Breast epithelium (tissue), 4 donors: ENCODE data around the gene MACC1. TPM values are rescaled to one million over a fixed set of nuclear protein-coding genes. Genes with fewer than 3 reads are reported as not detected.

ENCODE experiments used
- DNase-seq, 2 donors: peaks; one replicate each; pipeline ENCODE4 v3.0.0-alpha.2; 2019; ENCODE audit warnings: low spot score in 2 of 2
- H3K27ac ChIP-seq, 2 donors: fragments of 200-600 bp; sonication (generic) in 1 of 2; one replicate each; pipeline ENCODE4 v1.5.1; 2016 to 2019; ENCODE audit warnings: mild to moderate bottlenecking in 1 of 2
- H3K27me3 ChIP-seq, 2 donors: fragments of 200-600 bp; sonication (generic) in 1 of 2; one replicate each; pipeline versions ENCODE4 v1.5.1 to v1.6.0; 2017 to 2019; ENCODE audit warnings: control low read depth in 1 of 2, mild to moderate bottlenecking in 1 of 2
- H3K36me3 ChIP-seq: fragments of 200-600 bp; one replicate; pipeline ENCODE4 v1.5.1; 2019
- H3K4me1 ChIP-seq, 2 donors: fragments of 200-600 bp; sonication (generic); one replicate each; pipeline ENCODE4 v1.5.1; 2016 to 2019; ENCODE audit warnings: control low read depth in 1 of 2
- H3K4me3 ChIP-seq, 3 donors: fragments of 200-600 bp; sonication (generic); 1 replicate in 2 of 3; 2 replicates in 1 of 3; pipeline ENCODE4 v1.5.1; 2016 to 2019; ENCODE audit warnings: mild to moderate bottlenecking in 3 of 3, moderate library complexity in 2 of 3
- H3K9me3 ChIP-seq, 2 donors: fragments of 200-600 bp; sonication (generic) in 1 of 2; one replicate each; pipeline ENCODE4 v1.5.1; 2016 to 2019; ENCODE audit warnings: control low read depth in 1 of 2
- POLR2A ChIP-seq: fragments of 450-650 bp; IDR thresholded peaks from one replicate; pipeline ENCODE4 v1.6.1; 2016; ENCODE audit warnings: antibody characterized with exemption, mild to moderate bottlenecking, moderate library complexity
- POLR2AphosphoS5 ChIP-seq, 3 donors: sonication (generic); formaldehyde crosslinking; IDR thresholded peaks; one replicate each; pipeline ENCODE4 v1.6.1; 2017; ENCODE audit warnings: antibody characterized with exemption in 3 of 3
- intact Hi-C: fragments of 100-400 bp; cut with DNase I; formaldehyde crosslinking; loops from one replicate; pipeline ENCODE4 v1.15.1; 2023; ENCODE audit warnings: low total_unique reads
- total RNA-seq, 3 donors: library from RNA; depleted of rRNA; stranded (reverse); fragments of >200 nt; gene quantifications; one replicate each; pipeline ENCODE4 v1.1.0, GENCODE V29; 2016
- TF ChIP-seq, protein P1 (sequence below), 3 donors: fragments of 450-650 bp; IDR thresholded peaks; one replicate each; pipeline ENCODE4 v1.5.1; 2016 to 2017; ENCODE audit warnings: antibody characterized with exemption in 3 of 3, mild to moderate bottlenecking in 3 of 3, moderate library complexity in 3 of 3

The MACC1 gene
- total RNA-seq, 3 donors from 2014 or later: 0.32 to 39.4 (median 19.3) TPM

DNA sequence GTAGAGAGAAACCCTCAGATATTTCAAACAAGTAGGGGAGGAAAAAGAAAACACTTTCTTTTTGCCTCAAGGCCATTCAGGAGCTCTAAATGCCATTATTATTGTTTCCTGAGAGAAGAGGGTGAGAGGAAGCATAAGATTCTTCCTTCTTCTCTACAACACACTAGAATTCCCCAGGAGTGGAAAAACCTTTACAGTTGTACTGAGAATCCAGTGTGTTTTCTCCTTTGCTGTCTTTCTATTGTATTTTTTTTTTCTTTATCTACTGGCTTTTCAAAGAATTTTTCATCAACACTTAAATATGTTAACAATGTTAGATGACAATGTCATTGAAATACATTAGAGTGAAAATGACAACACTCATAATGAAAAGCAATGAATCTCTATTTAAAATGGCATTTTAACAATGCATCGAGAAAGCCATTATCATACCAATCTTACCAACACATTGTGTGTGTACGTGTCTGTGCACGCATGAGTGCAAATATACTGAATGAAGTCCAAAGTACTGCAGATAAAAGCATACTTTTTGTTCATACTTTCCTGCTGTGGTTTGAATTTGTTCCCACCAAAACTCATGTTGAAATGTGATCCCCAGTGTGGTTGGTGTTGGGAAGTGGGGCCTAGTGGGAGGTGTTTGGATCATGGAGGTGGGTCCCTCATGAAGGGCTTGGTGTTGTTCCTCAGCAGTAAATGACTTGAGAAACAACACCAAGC, 24.2 kb upstream of the MACC1 start:
- H3K9me3 ChIP-seq: no peaks in the 10 kb centered on the region
- H3K27me3 ChIP-seq: no peaks in the 10 kb centered on the region
- H3K4me1 ChIP-seq: no peaks in the 10 kb centered on the region
- intact Hi-C loops: no loop called here
- peak in 1 of 2 donors; percentile 32 for DNase-seq
- no peaks in the 10 kb centered on the region for H3K36me3 ChIP-seq
- TF ChIP-seq POLR2AphosphoS5 (IDR thresholded peaks at IDR 0.05) (no peak), POLR2A (no peak)
- TF ChIP-seq, protein P1, sequence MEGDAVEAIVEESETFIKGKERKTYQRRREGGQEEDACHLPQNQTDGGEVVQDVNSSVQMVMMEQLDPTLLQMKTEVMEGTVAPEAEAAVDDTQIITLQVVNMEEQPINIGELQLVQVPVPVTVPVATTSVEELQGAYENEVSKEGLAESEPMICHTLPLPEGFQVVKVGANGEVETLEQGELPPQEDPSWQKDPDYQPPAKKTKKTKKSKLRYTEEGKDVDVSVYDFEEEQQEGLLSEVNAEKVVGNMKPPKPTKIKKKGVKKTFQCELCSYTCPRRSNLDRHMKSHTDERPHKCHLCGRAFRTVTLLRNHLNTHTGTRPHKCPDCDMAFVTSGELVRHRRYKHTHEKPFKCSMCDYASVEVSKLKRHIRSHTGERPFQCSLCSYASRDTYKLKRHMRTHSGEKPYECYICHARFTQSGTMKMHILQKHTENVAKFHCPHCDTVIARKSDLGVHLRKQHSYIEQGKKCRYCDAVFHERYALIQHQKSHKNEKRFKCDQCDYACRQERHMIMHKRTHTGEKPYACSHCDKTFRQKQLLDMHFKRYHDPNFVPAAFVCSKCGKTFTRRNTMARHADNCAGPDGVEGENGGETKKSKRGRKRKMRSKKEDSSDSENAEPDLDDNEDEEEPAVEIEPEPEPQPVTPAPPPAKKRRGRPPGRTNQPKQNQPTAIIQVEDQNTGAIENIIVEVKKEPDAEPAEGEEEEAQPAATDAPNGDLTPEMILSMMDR (IDR thresholded peaks at IDR 0.05): no peak
- H3K4me3 ChIP-seq: no peak overlapping the region
- H3K27ac ChIP-seq: peak overlapping the region; percentile 60 to 66

DNA sequence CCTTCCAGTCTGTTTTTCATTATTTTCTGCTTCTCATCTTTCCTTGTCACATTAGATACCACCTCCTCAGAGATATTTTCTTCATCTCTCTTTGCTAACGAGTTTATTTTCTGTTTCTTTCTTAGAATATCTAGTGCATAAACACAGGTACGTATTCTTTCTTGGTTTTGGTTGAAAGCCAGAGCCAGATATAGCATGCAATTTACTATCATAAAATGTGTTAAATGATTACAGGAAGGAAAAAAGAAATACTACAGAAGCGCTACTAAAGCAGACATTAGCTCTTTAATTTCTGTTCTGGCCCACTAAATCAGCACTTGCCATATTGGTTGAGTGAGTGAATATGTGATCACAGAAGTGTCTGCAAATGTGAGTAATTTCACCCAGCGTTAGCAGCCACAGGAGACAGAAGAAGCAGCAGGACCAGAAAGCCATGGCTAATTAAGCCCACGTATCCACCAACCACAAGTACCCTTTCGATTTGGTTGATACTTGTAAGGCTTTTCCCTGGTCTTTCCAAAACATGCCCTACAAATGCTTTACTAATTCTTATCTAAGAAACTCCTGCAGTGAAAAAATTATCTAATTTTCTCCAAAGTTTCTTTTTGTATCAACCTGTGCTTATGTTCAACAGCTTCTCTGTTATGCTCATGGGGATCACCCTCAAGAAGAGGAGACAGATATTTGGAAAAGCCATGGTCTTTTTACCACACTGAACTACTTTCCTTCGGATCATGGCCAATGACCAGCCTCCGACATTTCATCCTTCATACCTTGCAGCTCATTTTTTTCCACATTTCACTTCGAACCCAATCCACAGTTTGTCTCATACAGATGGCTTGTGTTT, 23.1 kb upstream of the MACC1 start:
- Histone ChIP-seq H3K27me3 (no peaks in the 10 kb centered on the region), H3K9me3 (no peaks in the 10 kb centered on the region)
- TF ChIP-seq, protein P1 (IDR thresholded peaks at IDR 0.05): no peak
- TF ChIP-seq POLR2AphosphoS5 (IDR thresholded peaks at IDR 0.05): no peak
- no peak for TF ChIP-seq POLR2A

DNA sequence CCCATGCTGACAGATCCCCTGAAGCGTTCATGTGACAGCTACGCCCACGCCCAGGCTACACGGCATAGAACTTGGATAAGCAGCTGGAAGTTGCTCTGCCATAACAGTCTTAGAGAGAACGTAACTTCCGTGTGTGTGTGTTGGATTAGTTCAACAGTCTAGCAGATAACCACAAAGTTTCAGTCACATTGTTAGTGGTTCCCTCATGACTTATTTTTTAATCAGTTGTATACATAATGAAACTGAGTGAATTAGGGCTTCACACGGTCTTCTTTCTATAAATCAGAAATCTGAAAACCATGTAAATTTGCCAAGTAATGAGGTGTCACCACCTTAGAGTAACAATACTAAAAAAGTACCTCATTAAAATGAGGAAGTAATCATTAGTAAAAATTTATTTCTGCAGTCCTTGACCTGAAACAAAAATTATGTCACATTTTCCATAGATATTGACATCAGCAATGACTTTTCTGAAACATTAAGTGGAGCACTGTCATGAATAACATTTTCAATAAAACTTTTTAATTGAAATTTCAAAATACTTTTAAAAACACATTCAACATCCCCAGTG, 21.7 kb upstream of the MACC1 start:
- H3K9me3 ChIP-seq: no peaks in the 10 kb centered on the region
- TF ChIP-seq, protein P1 (IDR thresholded peaks at IDR 0.05): no peak
- TF ChIP-seq POLR2A: no peak
- intact Hi-C loops: no loop called here
- DNase-seq: peak in 1 of 2 donors; percentile 30
- H3K4me1 ChIP-seq: no peaks in the 10 kb centered on the region
- H3K27me3 ChIP-seq: no peaks in the 10 kb centered on the region
- peak overlapping the region in 1 of 2 donors; percentile 36 for H3K27ac ChIP-seq
- H3K4me3 ChIP-seq: no peak overlapping the region
- H3K36me3 ChIP-seq: no peaks in the 10 kb centered on the region

More for the DNA sequence above, 23.1 kb upstream of the MACC1 start:
- intact Hi-C loops: no loop called here
- Histone ChIP-seq H3K27ac (peak overlapping the region; percentile 60 to 66), H3K36me3 (no peaks in the 10 kb centered on the region), H3K4me3 (no peak overlapping the region), H3K4me1 (no peaks in the 10 kb centered on the region)
- no peak for DNase-seq

GRCh38 chr7:20238194-20238753, 21.1 kb upstream of the MACC1 start:
- TF ChIP-seq POLR2AphosphoS5 (IDR thresholded peaks at IDR 0.05) (no peak), POLR2A (no peak)
- TF ChIP-seq, protein P1 (IDR thresholded peaks at IDR 0.05): no peak
- no peak for DNase-seq
- no peaks in the 10 kb centered on the region for H3K36me3 ChIP-seq
- H3K4me3 ChIP-seq: no peak overlapping the region
- no peaks in the 10 kb centered on the region for H3K4me1 ChIP-seq
- intact Hi-C loops: no loop called here
- peak overlapping the region in 1 of 2 donors; percentile 36 for H3K27ac ChIP-seq
- H3K27me3 ChIP-seq: no peaks in the 10 kb centered on the region
- no peaks in the 10 kb centered on the region for H3K9me3 ChIP-seq
